Measurements from ENCODE around the gene GPRASP2.
"Not testable (repeated sequence)": the region's sequence is repeated elsewhere in the genome, so short reads cannot be mapped to it uniquely, and the experiment has no call there.

The GPRASP2 gene

GRCh38 chrX:102712216-102712966 is at the start of gene GPRASP2:
Gene GPRASP2, plus strand, starts transcription at chrX:102712448. Its CDS starts 2,422 bp downstream, at chrX:102714870.
- no peak for DNase-seq (ENCODE audit: low read depth in 1 of 2, low spot score in 1 of 2)

GRCh38 chrX:102663820-102664219 is 48.4 kb upstream of the GPRASP2 start:
- not testable (repeated sequence) for DNase-seq (ENCODE audit: low read depth in 1 of 2, low spot score in 1 of 2)

- DNase-seq (ENCODE audit: low read depth in 1 of 2, low spot score in 1 of 2): not testable (repeated sequence)
These were observed 45.2 kb upstream of the GPRASP2 start for GRCh38 chrX:102667034-102667433.

GRCh38 chrX:102669526-102669925 is 42.7 kb upstream of the GPRASP2 start:
- no peak for DNase-seq (ENCODE audit: low read depth in 1 of 2, low spot score in 1 of 2)

- no peak for DNase-seq (ENCODE audit: low read depth in 1 of 2, low spot score in 1 of 2)
These were observed 39.4 kb upstream of the GPRASP2 start for GRCh38 chrX:102672856-102673255.

GRCh38 chrX:102677479-102677878 is 34.8 kb upstream of the GPRASP2 start:
- not testable (repeated sequence) for DNase-seq (ENCODE audit: low read depth in 1 of 2, low spot score in 1 of 2)

GRCh38 chrX:102684772-102685520 is 27.3 kb upstream of the GPRASP2 start:
- no peak for DNase-seq (ENCODE audit: low read depth in 1 of 2, low spot score in 1 of 2)

GRCh38 chrX:102694749-102695148 is 17.5 kb upstream of the GPRASP2 start:
- DNase-seq (ENCODE audit: low read depth in 1 of 2, low spot score in 1 of 2): no peak

GRCh38 chrX:102696306-102696705 is 15.9 kb upstream of the GPRASP2 start:
- DNase-seq (ENCODE audit: low read depth in 1 of 2, low spot score in 1 of 2): no peak

- DNase-seq (ENCODE audit: low read depth in 1 of 2, low spot score in 1 of 2): no peak
These were observed 14.8 kb upstream of the GPRASP2 start for GRCh38 chrX:102697494-102697893.

GRCh38 chrX:102708900-102709299 is 3.3 kb upstream of the GPRASP2 start:
- no peak for DNase-seq (ENCODE audit: low read depth in 1 of 2, low spot score in 1 of 2)

GRCh38 chrX:102711872-102712215 is 404 bp upstream of the GPRASP2 start:
- no peak for DNase-seq (ENCODE audit: low read depth in 1 of 2, low spot score in 1 of 2)

GRCh38 chrX:102712981-102713625 is 855 bp downstream of the GPRASP2 start:
- no peak for DNase-seq (ENCODE audit: low read depth in 1 of 2, low spot score in 1 of 2)

- no peak for DNase-seq (ENCODE audit: low read depth in 1 of 2, low spot score in 1 of 2)
These were observed 2.7 kb downstream of the GPRASP2 start for GRCh38 chrX:102714994-102715393.

- no peak for DNase-seq (ENCODE audit: low read depth in 1 of 2, low spot score in 1 of 2)
These were observed 3.7 kb downstream of the GPRASP2 start for GRCh38 chrX:102715967-102716366.

GRCh38 chrX:102720237-102721168 is 8.3 kb downstream of the GPRASP2 start, which contains the start of gene GPRASP3:
Gene GPRASP3, plus strand, starts transcription at chrX:102720743. Its CDS starts 28,253 bp downstream, at chrX:102748996.
- DNase-seq (ENCODE audit: low read depth in 1 of 2, low spot score in 1 of 2): peak; percentile 39 to 68

GRCh38 chrX:102721169-102721506 is 8.9 kb downstream of the GPRASP2 start:
- DNase-seq (ENCODE audit: low read depth in 1 of 2, low spot score in 1 of 2): not testable (repeated sequence)

- no peak for DNase-seq (ENCODE audit: low read depth in 1 of 2, low spot score in 1 of 2)
These were observed 11.2 kb downstream of the GPRASP2 start for GRCh38 chrX:102723456-102723855.

GRCh38 chrX:102727761-102728160 is 15.5 kb downstream of the GPRASP2 start:
- DNase-seq (ENCODE audit: low read depth in 1 of 2, low spot score in 1 of 2): no peak

GRCh38 chrX:102728646-102729045 is 16.4 kb downstream of the GPRASP2 start:
- DNase-seq (ENCODE audit: low read depth in 1 of 2, low spot score in 1 of 2): no peak

- DNase-seq (ENCODE audit: low read depth in 1 of 2, low spot score in 1 of 2): no peak
These were observed 27.4 kb downstream of the GPRASP2 start for GRCh38 chrX:102739657-102740056.
